SK-N-SH treated with all-trans-retinoic acid at 6 μM for 48 hours (cell line): ENCODE data around the gene PRKCE.

ENCODE experiments used
- ATAC-seq: fragments of 200-7000 bp; cut with Tn5 transposase; 3 replicates; pipeline ENCODE4 v1.9.1; 2020; ENCODE audit warnings: mild to moderate bottlenecking, moderate library complexity
- ARNTL ChIP-seq: fragments of 450-650 bp; formaldehyde crosslinking; IDR thresholded peaks from 2 replicates; pipeline ENCODE4 v1.5.0; 2020; ENCODE audit warnings: low read depth, mild to moderate bottlenecking, moderate library complexity, borderline replicate concordance
- BACH2 ChIP-seq: fragments of 250-450 bp; sonication (Bioruptor Pico); IDR thresholded peaks from 2 replicates; pipeline ENCODE4 v1.9.0; 2021; ENCODE audit warnings: mild to moderate bottlenecking, borderline replicate concordance
- CREB5 ChIP-seq: fragments of 250-450 bp; sonication (Bioruptor Pico); IDR thresholded peaks from 2 replicates; pipeline ENCODE4 v1.5.1; 2020; ENCODE audit warnings: low read depth, mild to moderate bottlenecking, moderate library complexity
- CSDC2 ChIP-seq: fragments of 250-450 bp; sonication (Bioruptor Pico); IDR thresholded peaks from 2 replicates; pipeline ENCODE4 v1.5.0; 2020; ENCODE audit warnings: mild to moderate bottlenecking, moderate library complexity
- CSRNP3 ChIP-seq: fragments of 250-450 bp; sonication (Bioruptor Pico); IDR thresholded peaks from 2 replicates; pipeline ENCODE4 v1.5.1; 2021; ENCODE audit warnings: mild to moderate bottlenecking, moderate library complexity
- ISL1 ChIP-seq: fragments of 250-450 bp; sonication (Bioruptor Pico); IDR thresholded peaks from 2 replicates; pipeline ENCODE4 v2.1.2; 2022; ENCODE audit warnings: mild to moderate bottlenecking, moderate library complexity
- OSR1 ChIP-seq: fragments of 250-450 bp; sonication (Bioruptor Pico); IDR thresholded peaks from 2 replicates; pipeline ENCODE4 v1.8.0; 2022; ENCODE audit warnings: moderate library complexity, mild to moderate bottlenecking, inconsistent platforms
- PPARA ChIP-seq: fragments of 250-450 bp; sonication (Bioruptor Pico); IDR thresholded peaks from 2 replicates; pipeline ENCODE4 v1.5.0; 2020; ENCODE audit warnings: mild to moderate bottlenecking, borderline replicate concordance
- SNAI2 ChIP-seq: fragments of 250-450 bp; sonication (Bioruptor Pico); IDR thresholded peaks from 2 replicates; pipeline ENCODE4 v1.5.0; 2020; ENCODE audit warnings: mild to moderate bottlenecking, moderate library complexity
- TCF4 ChIP-seq: fragments of 250-450 bp; sonication (Bioruptor Pico); IDR thresholded peaks from 2 replicates; pipeline ENCODE4 v1.8.0; 2021; ENCODE audit warnings: mild to moderate bottlenecking, moderate library complexity, borderline replicate concordance
- TOX ChIP-seq: fragments of 250-450 bp; sonication (Bioruptor Pico); IDR thresholded peaks from 2 replicates; pipeline ENCODE4 v1.8.0; 2021; ENCODE audit warnings: mild to moderate bottlenecking, moderate library complexity, borderline replicate concordance
- ZC3H10 ChIP-seq: fragments of 250-450 bp; sonication (Bioruptor Pico); IDR thresholded peaks from 2 replicates; pipeline ENCODE4 v1.5.1; 2021; ENCODE audit warnings: mild to moderate bottlenecking, moderate library complexity
- ZFP30 ChIP-seq: fragments of 450-650 bp; formaldehyde crosslinking; IDR thresholded peaks from 2 replicates; pipeline ENCODE4 v1.5.0; 2022; ENCODE audit warnings: mild to moderate bottlenecking, moderate library complexity
- ZNF565 ChIP-seq: fragments of 450-650 bp; formaldehyde crosslinking; conservative IDR thresholded peaks from 2 replicates; pipeline ENCODE4 v1.5.0; 2020; ENCODE audit warnings: low read depth, mild to moderate bottlenecking, moderate library complexity
- ZNF70 ChIP-seq: fragments of 450-650 bp; formaldehyde crosslinking; IDR thresholded peaks from 2 replicates; pipeline ENCODE4 v1.5.0; 2020; ENCODE audit warnings: mild to moderate bottlenecking, moderate library complexity
- ZNF8 ChIP-seq: fragments of 450-650 bp; formaldehyde crosslinking; IDR thresholded peaks from 2 replicates; pipeline ENCODE4 v1.5.0; 2020; ENCODE audit warnings: mild to moderate bottlenecking, moderate library complexity
- TF ChIP-seq, protein P1 (sequence below): fragments of 250-450 bp; sonication (Bioruptor Pico); IDR thresholded peaks from 2 replicates; pipeline ENCODE4 v1.8.0; 2021; ENCODE audit warnings: low read depth, mild to moderate bottlenecking, moderate library complexity, borderline replicate concordance
- TF ChIP-seq, protein P2 (sequence below): fragments of 250-450 bp; sonication (Bioruptor Pico); IDR thresholded peaks from 2 replicates; pipeline ENCODE4 v1.8.0; 2020; ENCODE audit warnings: mild to moderate bottlenecking, moderate library complexity, borderline replicate concordance
- TF ChIP-seq, protein P3 (sequence below): fragments of 250-450 bp; sonication (Bioruptor Pico); IDR thresholded peaks from 2 replicates; pipeline ENCODE4 v1.5.0; 2020; ENCODE audit warnings: mild to moderate bottlenecking, moderate library complexity

The PRKCE gene

GRCh38 chr2:45851576-45852304, 200.3 kb downstream of the PRKCE start:
- peak; percentile 49 for ATAC-seq

DNA sequence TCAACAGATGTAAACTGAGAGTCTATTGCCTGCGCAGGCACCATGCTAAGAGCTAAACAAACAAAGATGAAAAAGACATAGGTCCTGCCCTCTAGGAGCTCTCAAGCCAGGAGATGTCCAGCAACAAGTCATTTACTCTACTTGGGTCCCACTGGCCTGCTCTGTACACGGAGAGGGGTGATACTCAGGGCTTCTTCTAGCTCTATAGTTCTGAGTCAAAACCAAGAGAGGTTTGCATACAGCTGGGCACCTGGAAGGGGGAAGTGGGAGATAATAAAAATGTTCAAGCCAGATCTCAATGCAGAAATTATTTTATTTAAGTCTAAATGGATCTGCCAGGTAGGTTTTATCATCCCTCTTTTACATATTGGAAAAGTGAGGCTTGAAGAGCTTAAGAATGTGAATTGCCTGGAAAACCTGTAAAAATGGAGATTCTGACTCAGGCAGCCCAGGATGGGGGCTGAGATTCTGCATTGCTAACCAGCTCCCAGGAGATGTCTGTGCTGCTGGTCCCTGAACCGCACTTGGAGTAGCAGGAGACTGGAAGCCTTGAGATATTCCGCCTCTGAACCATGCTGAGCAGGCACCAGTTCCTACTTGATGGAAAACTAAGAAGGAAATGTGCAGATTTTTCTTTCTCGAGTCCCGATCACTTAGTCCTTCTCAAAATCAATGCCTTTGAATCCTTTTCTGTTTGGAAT, 201.1 kb downstream of the PRKCE start:
- TF ChIP-seq PPARA (CRISPR knock-in tag), result no peak
- TF ChIP-seq, protein P1, sequence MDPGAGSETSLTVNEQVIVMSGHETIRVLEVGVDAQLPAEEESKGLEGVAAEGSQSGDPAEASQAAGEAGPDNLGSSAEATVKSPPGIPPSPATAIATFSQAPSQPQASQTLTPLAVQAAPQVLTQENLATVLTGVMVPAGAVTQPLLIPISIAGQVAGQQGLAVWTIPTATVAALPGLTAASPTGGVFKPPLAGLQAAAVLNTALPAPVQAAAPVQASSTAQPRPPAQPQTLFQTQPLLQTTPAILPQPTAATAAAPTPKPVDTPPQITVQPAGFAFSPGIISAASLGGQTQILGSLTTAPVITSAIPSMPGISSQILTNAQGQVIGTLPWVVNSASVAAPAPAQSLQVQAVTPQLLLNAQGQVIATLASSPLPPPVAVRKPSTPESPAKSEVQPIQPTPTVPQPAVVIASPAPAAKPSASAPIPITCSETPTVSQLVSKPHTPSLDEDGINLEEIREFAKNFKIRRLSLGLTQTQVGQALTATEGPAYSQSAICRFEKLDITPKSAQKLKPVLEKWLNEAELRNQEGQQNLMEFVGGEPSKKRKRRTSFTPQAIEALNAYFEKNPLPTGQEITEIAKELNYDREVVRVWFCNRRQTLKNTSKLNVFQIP, result no peak
- TF ChIP-seq, protein P2, sequence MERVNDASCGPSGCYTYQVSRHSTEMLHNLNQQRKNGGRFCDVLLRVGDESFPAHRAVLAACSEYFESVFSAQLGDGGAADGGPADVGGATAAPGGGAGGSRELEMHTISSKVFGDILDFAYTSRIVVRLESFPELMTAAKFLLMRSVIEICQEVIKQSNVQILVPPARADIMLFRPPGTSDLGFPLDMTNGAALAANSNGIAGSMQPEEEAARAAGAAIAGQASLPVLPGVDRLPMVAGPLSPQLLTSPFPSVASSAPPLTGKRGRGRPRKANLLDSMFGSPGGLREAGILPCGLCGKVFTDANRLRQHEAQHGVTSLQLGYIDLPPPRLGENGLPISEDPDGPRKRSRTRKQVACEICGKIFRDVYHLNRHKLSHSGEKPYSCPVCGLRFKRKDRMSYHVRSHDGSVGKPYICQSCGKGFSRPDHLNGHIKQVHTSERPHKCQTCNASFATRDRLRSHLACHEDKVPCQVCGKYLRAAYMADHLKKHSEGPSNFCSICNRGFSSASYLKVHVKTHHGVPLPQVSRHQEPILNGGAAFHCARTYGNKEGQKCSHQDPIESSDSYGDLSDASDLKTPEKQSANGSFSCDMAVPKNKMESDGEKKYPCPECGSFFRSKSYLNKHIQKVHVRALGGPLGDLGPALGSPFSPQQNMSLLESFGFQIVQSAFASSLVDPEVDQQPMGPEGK (CRISPR knock-in tag), result no peak
- no peak for TF ChIP-seq CSRNP3 (CRISPR knock-in tag)
- no peak for TF ChIP-seq TOX (CRISPR knock-in tag)
- TF ChIP-seq OSR1, result no peak
- TF ChIP-seq, protein P3, sequence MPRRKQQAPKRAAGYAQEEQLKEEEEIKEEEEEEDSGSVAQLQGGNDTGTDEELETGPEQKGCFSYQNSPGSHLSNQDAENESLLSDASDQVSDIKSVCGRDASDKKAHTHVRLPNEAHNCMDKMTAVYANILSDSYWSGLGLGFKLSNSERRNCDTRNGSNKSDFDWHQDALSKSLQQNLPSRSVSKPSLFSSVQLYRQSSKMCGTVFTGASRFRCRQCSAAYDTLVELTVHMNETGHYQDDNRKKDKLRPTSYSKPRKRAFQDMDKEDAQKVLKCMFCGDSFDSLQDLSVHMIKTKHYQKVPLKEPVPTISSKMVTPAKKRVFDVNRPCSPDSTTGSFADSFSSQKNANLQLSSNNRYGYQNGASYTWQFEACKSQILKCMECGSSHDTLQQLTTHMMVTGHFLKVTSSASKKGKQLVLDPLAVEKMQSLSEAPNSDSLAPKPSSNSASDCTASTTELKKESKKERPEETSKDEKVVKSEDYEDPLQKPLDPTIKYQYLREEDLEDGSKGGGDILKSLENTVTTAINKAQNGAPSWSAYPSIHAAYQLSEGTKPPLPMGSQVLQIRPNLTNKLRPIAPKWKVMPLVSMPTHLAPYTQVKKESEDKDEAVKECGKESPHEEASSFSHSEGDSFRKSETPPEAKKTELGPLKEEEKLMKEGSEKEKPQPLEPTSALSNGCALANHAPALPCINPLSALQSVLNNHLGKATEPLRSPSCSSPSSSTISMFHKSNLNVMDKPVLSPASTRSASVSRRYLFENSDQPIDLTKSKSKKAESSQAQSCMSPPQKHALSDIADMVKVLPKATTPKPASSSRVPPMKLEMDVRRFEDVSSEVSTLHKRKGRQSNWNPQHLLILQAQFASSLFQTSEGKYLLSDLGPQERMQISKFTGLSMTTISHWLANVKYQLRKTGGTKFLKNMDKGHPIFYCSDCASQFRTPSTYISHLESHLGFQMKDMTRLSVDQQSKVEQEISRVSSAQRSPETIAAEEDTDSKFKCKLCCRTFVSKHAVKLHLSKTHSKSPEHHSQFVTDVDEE, result no peak
- no peak for TF ChIP-seq ZNF565 (CRISPR knock-in tag)
- no peak for TF ChIP-seq ZFP30
- TF ChIP-seq ZNF70 (CRISPR knock-in tag), result no peak
- no peak for TF ChIP-seq ARNTL (CRISPR knock-in tag)
- TF ChIP-seq CSDC2 (CRISPR knock-in tag), result no peak
- no peak for TF ChIP-seq BACH2 (CRISPR knock-in tag)
- no peak for ATAC-seq

More at GRCh38 chr2:45851576-45852304, 200.3 kb downstream of the PRKCE start:
- TF ChIP-seq ZFP30 (no peak), ISL1 (peak; percentile 59)

DNA sequence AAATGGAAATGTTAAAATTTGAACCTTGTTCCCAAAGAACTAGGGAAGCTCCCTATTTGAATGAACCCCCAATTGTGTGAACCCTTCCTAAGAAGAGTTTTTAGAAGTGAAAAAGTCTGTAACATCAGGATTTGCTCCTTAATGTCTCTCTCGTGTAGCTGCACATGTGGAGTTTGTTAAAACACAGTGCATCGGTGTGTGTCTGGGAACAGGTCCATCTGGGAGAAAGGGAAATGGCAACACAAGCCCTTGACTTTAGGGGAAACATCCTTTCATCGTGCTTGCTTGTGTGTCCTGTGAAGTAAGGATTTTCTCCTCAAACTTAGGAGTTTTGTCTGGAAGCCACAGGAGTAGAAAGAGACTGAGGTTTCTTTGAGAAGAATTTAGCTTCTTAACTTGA, 203.9 kb downstream of the PRKCE start:
- no peak for TF ChIP-seq TCF4
- TF ChIP-seq ZNF565 (CRISPR knock-in tag), result no peak
- TF ChIP-seq, protein P3, result no peak
- TF ChIP-seq, protein P1, result no peak
- no peak for TF ChIP-seq CREB5 (CRISPR knock-in tag)
- TF ChIP-seq TOX (CRISPR knock-in tag), result no peak
- TF ChIP-seq SNAI2 (CRISPR knock-in tag), result no peak
- no peak for TF ChIP-seq CSRNP3 (CRISPR knock-in tag)
- no peak for TF ChIP-seq ZNF8 (CRISPR knock-in tag)
- no peak for TF ChIP-seq ZC3H10 (CRISPR knock-in tag)
- TF ChIP-seq, all 23 proteins: peak for 0
- ATAC-seq, result peak; percentile 52; the same call in 2 of the 3 replicates
